T-helper 1 cell treated with Interleukin-12 subunit alpha and Interleukin-12 subunit beta and Interleukin-4 antibody, amounts not matched to agents 30 ng/mL and 1 ng/mL, for 36 hours (primary cell): Measurements from ENCODE around the gene KCNQ1. TPM values are rescaled to one million over a fixed set of nuclear protein-coding genes. Genes with fewer than 3 reads are reported as not detected.

ENCODE experiments used
- intact Hi-C: fragments of 100-400 bp; cut with micrococcal nuclease; formaldehyde crosslinking; loops from one replicate; pipeline ENCODE4 v1.15.1; 2024
- total RNA-seq: library from RNA; stranded (reverse); gene quantifications from 2 replicates; pipeline ENCODE4 v1.2.3, GENCODE V29; 2022

Gene KCNQ1
- total RNA-seq, 1 donor from 2014 or later = 16.9 TPM

- intact Hi-C loops = no loop called here
Measured at GRCh38 chr11:2655834-2656622, 211.2 kb downstream of the KCNQ1 start.

GRCh38 chr11:2656859-2657258 lies 212.1 kb downstream of the KCNQ1 start:
- intact Hi-C loops = no loop called here

- intact Hi-C loops = no loop called here
Measured at GRCh38 chr11:2657697-2658284, 213.0 kb downstream of the KCNQ1 start.

GRCh38 chr11:2660357-2660939 lies 215.6 kb downstream of the KCNQ1 start:
- intact Hi-C loops = no loop called here

GRCh38 chr11:2661173-2662023 lies 216.6 kb downstream of the KCNQ1 start:
- intact Hi-C loops = no loop called here

GRCh38 chr11:2662024-2662312 lies 217.2 kb downstream of the KCNQ1 start:
- intact Hi-C loops = no loop called here

GRCh38 chr11:2662430-2663299 lies 217.9 kb downstream of the KCNQ1 start:
- intact Hi-C loops = no loop called here

- intact Hi-C loops = no loop called here
Measured at GRCh38 chr11:2663506-2663905, 218.7 kb downstream of the KCNQ1 start.

- intact Hi-C loops = no loop called here
Measured at GRCh38 chr11:2663915-2664314, 219.1 kb downstream of the KCNQ1 start.

GRCh38 chr11:2664376-2664775 lies 219.6 kb downstream of the KCNQ1 start:
- intact Hi-C loops = no loop called here

GRCh38 chr11:2664791-2665525 lies 220.2 kb downstream of the KCNQ1 start:
- intact Hi-C loops = no loop called here

GRCh38 chr11:2665526-2666400 lies 221.0 kb downstream of the KCNQ1 start:
- intact Hi-C loops = no loop called here

- intact Hi-C loops = no loop called here
Measured at GRCh38 chr11:2666401-2666741, 221.6 kb downstream of the KCNQ1 start.

- intact Hi-C loops = no loop called here
Measured at GRCh38 chr11:2666828-2667570, 222.2 kb downstream of the KCNQ1 start.

GRCh38 chr11:2667940-2668339 lies 223.1 kb downstream of the KCNQ1 start:
- intact Hi-C loops = no loop called here

GRCh38 chr11:2668876-2669275 lies 224.1 kb downstream of the KCNQ1 start:
- intact Hi-C loops = no loop called here

GRCh38 chr11:2669634-2670469 lies 225.0 kb downstream of the KCNQ1 start:
- intact Hi-C loops = no loop called here
